ENCODE data around the gene RIOK1. TPM values are rescaled to one million over a fixed set of nuclear protein-coding genes. Genes with fewer than 3 reads are reported as not detected.

The RIOK1 gene
- total and polyA plus RNA-seq, 5 donors: 7.7 to 14.3 (median 13.2) TPM

GRCh38 chr6:7424967-7425807 lies 35.6 kb downstream of the RIOK1 start:
- Histone ChIP-seq H3K27me3 (ENCODE audit: control insufficient read depth, insufficient read depth) (no peaks in the 10 kb centered on the region), H3K9me3 (ENCODE audit: control insufficient read depth, low read length) (no peaks in the 10 kb centered on the region), H3K4me1 (ENCODE audit: control insufficient read depth, insufficient read depth, low read length) (no peaks in the 10 kb centered on the region), H3K4me3 (ENCODE audit: low read length) (no peak overlapping the region), H3K27ac (ENCODE audit: low read length) (peak overlapping the region; percentile 58)
- peak; percentile 50 to 81 (median 73) for DNase-seq
- intact Hi-C loops (cut with DNase I): loop anchor here in 2 of 4 donors (5.0 to 10.0 kb wide), 3 partner anchors 117 to 190 kb away; partner anchors contain the start of gene DSP (in 2 of the 2)
- 65% methylated on average over 25 of the region's 25 CpGs for WGBS
- ATAC-seq: peak; percentile 84 to 88

- intact Hi-C loops (cut with DNase I): loop anchor here in 2 of 4 donors (5.0 to 10.0 kb wide), 3 partner anchors 117 to 189 kb away; partner anchors contain the start of gene DSP (in 2 of the 2)
- no peaks in the 10 kb centered on the region for H3K9me3 ChIP-seq (ENCODE audit: control insufficient read depth, low read length)
- H3K27me3 ChIP-seq (ENCODE audit: control insufficient read depth, insufficient read depth): no peaks in the 10 kb centered on the region
- 96% methylated on average over 39 of the region's 39 CpGs for WGBS
- H3K4me1 ChIP-seq (ENCODE audit: control insufficient read depth, insufficient read depth, low read length): no peaks in the 10 kb centered on the region
- ATAC-seq: peak; percentile 36 to 56
- peak in 1 of 3 donors; percentile 52 for DNase-seq
- peak overlapping the region; percentile 50 for H3K27ac ChIP-seq (ENCODE audit: low read length)
- H3K4me3 ChIP-seq (ENCODE audit: low read length): no peak overlapping the region
These were observed 36.2 kb downstream of the RIOK1 start for GRCh38 chr6:7425808-7426190.

- no peaks in the 10 kb centered on the region for H3K27me3 ChIP-seq (ENCODE audit: control insufficient read depth, insufficient read depth)
- WGBS: 81% methylated on average over 16 of the region's 16 CpGs
- H3K4me1 ChIP-seq (ENCODE audit: control insufficient read depth, insufficient read depth, low read length): no peaks in the 10 kb centered on the region
- H3K4me3 ChIP-seq (ENCODE audit: low read length): no peak overlapping the region
- ATAC-seq (no peak), DNase-seq (no peak)
- no peak overlapping the region for H3K27ac ChIP-seq (ENCODE audit: low read length)
- no peaks in the 10 kb centered on the region for H3K9me3 ChIP-seq (ENCODE audit: control insufficient read depth, low read length)
- intact Hi-C loops (cut with DNase I): loop anchor here in 2 of 4 donors (5.0 to 10.0 kb wide), 3 partner anchors 116 to 188 kb away; partner anchors contain the start of gene DSP (in 2 of the 2)
These were observed 37.0 kb downstream of the RIOK1 start for GRCh38 chr6:7426447-7427169.

GRCh38 chr6:7431313-7431673 lies 41.7 kb downstream of the RIOK1 start:
- no peak overlapping the region for H3K4me3 ChIP-seq (ENCODE audit: low read length)
- no peaks in the 10 kb centered on the region for H3K27me3 ChIP-seq (ENCODE audit: control insufficient read depth, insufficient read depth)
- no peaks in the 10 kb centered on the region for H3K4me1 ChIP-seq (ENCODE audit: control insufficient read depth, insufficient read depth, low read length)
- ATAC-seq (no peak), DNase-seq (no peak)
- intact Hi-C loops (cut with DNase I): no loop called here
- H3K27ac ChIP-seq (ENCODE audit: low read length): no peak overlapping the region
- 63% methylated on average over 8 of the region's 8 CpGs for WGBS
- no peaks in the 10 kb centered on the region for H3K9me3 ChIP-seq (ENCODE audit: control insufficient read depth, low read length)

- intact Hi-C loops (cut with DNase I): no loop called here
- no peak overlapping the region for H3K27ac ChIP-seq (ENCODE audit: low read length)
- no peaks in the 10 kb centered on the region for H3K4me1 ChIP-seq (ENCODE audit: control insufficient read depth, insufficient read depth, low read length)
- H3K9me3 ChIP-seq (ENCODE audit: control insufficient read depth, low read length): no peaks in the 10 kb centered on the region
- H3K4me3 ChIP-seq (ENCODE audit: low read length): no peak overlapping the region
- DNase-seq: no peak
- peak in 1 of 2 donors; percentile 40 for ATAC-seq
- no peaks in the 10 kb centered on the region for H3K27me3 ChIP-seq (ENCODE audit: control insufficient read depth, insufficient read depth)
- WGBS: 59% methylated on average over 24 of the region's 24 CpGs
These were observed 42.2 kb downstream of the RIOK1 start for GRCh38 chr6:7431674-7432390.

GRCh38 chr6:7432391-7433120 lies 42.9 kb downstream of the RIOK1 start:
- no peak overlapping the region for H3K4me3 ChIP-seq (ENCODE audit: low read length)
- 58% methylated on average over 16 of the region's 16 CpGs for WGBS
- peak in 1 of 2 donors; percentile 36 for ATAC-seq

GRCh38 chr6:7433121-7433617 lies 43.6 kb downstream of the RIOK1 start:
- Histone ChIP-seq H3K27ac (ENCODE audit: low read length) (no peak overlapping the region), H3K27me3 (ENCODE audit: control insufficient read depth, insufficient read depth) (no peaks in the 10 kb centered on the region), H3K4me1 (ENCODE audit: control insufficient read depth, insufficient read depth, low read length) (no peaks in the 10 kb centered on the region), H3K9me3 (ENCODE audit: control insufficient read depth, low read length) (no peaks in the 10 kb centered on the region), H3K4me3 (ENCODE audit: low read length) (no peak overlapping the region)
- ATAC-seq (no peak), DNase-seq (no peak)
- whole genome bisulfite sequencing: 71% methylated on average over 5 of the region's 5 CpGs
- intact Hi-C loops (cut with DNase I): no loop called here

More at GRCh38 chr6:7432391-7433120, 42.9 kb downstream of the RIOK1 start:
- no peaks in the 10 kb centered on the region for H3K27me3 ChIP-seq (ENCODE audit: control insufficient read depth, insufficient read depth)
- H3K9me3 ChIP-seq (ENCODE audit: control insufficient read depth, low read length): no peaks in the 10 kb centered on the region
- intact Hi-C loops (cut with DNase I): no loop called here
- no peak for DNase-seq
- no peak overlapping the region for H3K27ac ChIP-seq (ENCODE audit: low read length)
- H3K4me1 ChIP-seq (ENCODE audit: control insufficient read depth, insufficient read depth, low read length): no peaks in the 10 kb centered on the region

GRCh38 chr6:7434672-7435071 lies 45.1 kb downstream of the RIOK1 start:
- ATAC-seq (no peak), DNase-seq (no peak)
- intact Hi-C loops (cut with DNase I): no loop called here
- WGBS: 49% methylated on average over 1 of the region's 1 CpG
- Histone ChIP-seq H3K4me3 (ENCODE audit: low read length) (no peak overlapping the region), H3K9me3 (ENCODE audit: control insufficient read depth, low read length) (no peaks in the 10 kb centered on the region), H3K27me3 (ENCODE audit: control insufficient read depth, insufficient read depth) (no peaks in the 10 kb centered on the region), H3K27ac (ENCODE audit: low read length) (no peak overlapping the region), H3K4me1 (ENCODE audit: control insufficient read depth, insufficient read depth, low read length) (no peaks in the 10 kb centered on the region)

- Histone ChIP-seq H3K27me3 (ENCODE audit: control insufficient read depth, insufficient read depth) (no peaks in the 10 kb centered on the region), H3K4me1 (ENCODE audit: control insufficient read depth, insufficient read depth, low read length) (no peaks in the 10 kb centered on the region), H3K9me3 (ENCODE audit: control insufficient read depth, low read length) (no peaks in the 10 kb centered on the region), H3K27ac (ENCODE audit: low read length) (no peak overlapping the region), H3K4me3 (ENCODE audit: low read length) (no peak overlapping the region)
- ATAC-seq (no peak), DNase-seq (no peak)
- intact Hi-C loops (cut with DNase I): no loop called here
- 92% methylated on average over 3 of the region's 3 CpGs for WGBS
These were observed 48.4 kb downstream of the RIOK1 start for GRCh38 chr6:7438011-7438410.

- ATAC-seq (no peak), DNase-seq (no peak)
- no peak overlapping the region for H3K27ac ChIP-seq (ENCODE audit: low read length)
- no peaks in the 10 kb centered on the region for H3K27me3 ChIP-seq (ENCODE audit: control insufficient read depth, insufficient read depth)
- no peaks in the 10 kb centered on the region for H3K4me1 ChIP-seq (ENCODE audit: control insufficient read depth, insufficient read depth, low read length)
- H3K4me3 ChIP-seq (ENCODE audit: low read length): no peak overlapping the region
- WGBS: 83% methylated on average over 3 of the region's 3 CpGs
- H3K9me3 ChIP-seq (ENCODE audit: control insufficient read depth, low read length): no peaks in the 10 kb centered on the region
- intact Hi-C loops (cut with DNase I): no loop called here
These were observed 49.6 kb downstream of the RIOK1 start for GRCh38 chr6:7439228-7439627.
